SK-N-SH (cell line): Measurements from ENCODE around the gene BEST1. TPM values are rescaled to one million over a fixed set of nuclear protein-coding genes. Genes with fewer than 3 reads are reported as not detected.
A peak's percentile ranks its signal among the peaks of the same experiment; 100 is the strongest.

ENCODE experiments used
- CTCF ChIA-PET: fragments of 300-600, 350-600 bp; formaldehyde crosslinking; extraction: SDS; loops from one replicate; lab custom pipeline; 2021; lab: Yijun Ruan, JAX
- POLR2A ChIA-PET: fragments of 350-600 bp; sonication (Branson Sonifier 250); formaldehyde crosslinking; extraction: SDS; loops from one replicate; lab custom pipeline; 2020; ENCODE audit warnings: antibody characterized with exemption, inconsistent platforms; lab: Yijun Ruan, JAX
- DNase-seq: peaks from one replicate; pipeline ENCODE4 v3.0.0; 2012
- H2AFZ ChIP-seq: fragments of 200-600 bp; sonication (generic); 2 replicates; pipeline ENCODE4 v1.8.1; 2016; ENCODE audit warnings: antibody characterized with exemption, mild to moderate bottlenecking, low read depth
- H3F3A ChIP-seq: fragments of 200-600 bp; sonication (generic); replicated peaks from 2 replicates; pipeline ENCODE3; 2016; ENCODE audit warnings: antibody characterized with exemption, mild to moderate bottlenecking; ENCODE audit not compliant: insufficient read depth
- H3K27ac ChIP-seq, 2 experiments: fragments of 200-500 bp in 1 of 2; fragments of 200-600 bp in 1 of 2; sonication (Bioruptor generic) in 1 of 2; sonication (generic), shearing (Covaris generic) in 1 of 2; 2 replicates each; pipeline versions ENCODE4 v1.5.1 to v1.6.1; 2014 to 2016; ENCODE audit warnings: low read depth in 2 of 2, inconsistent platforms in 1 of 2, low read length in 1 of 2, mild to moderate bottlenecking in 1 of 2, mixed read lengths in 1 of 2
- H3K27me3 ChIP-seq: fragments of 200-600 bp; sonication (generic), shearing (Covaris generic); 2 replicates; pipeline ENCODE4 v1.6.1; 2016; ENCODE audit warnings: mixed run types; ENCODE audit not compliant: insufficient read depth
- H3K36me3 ChIP-seq, 2 experiments: fragments of 200-500 bp in 1 of 2; fragments of 200-600 bp in 1 of 2; sonication (Bioruptor generic) in 1 of 2; sonication (generic) in 1 of 2; replicated peaks in 1 of 2; 2 replicates each; pipeline versions ENCODE3 to v1.5.1; 2014 to 2016; ENCODE audit warnings: low read length in 1 of 2, mild to moderate bottlenecking in 1 of 2; ENCODE audit not compliant: insufficient read depth in 2 of 2, control insufficient read depth in 1 of 2
- H3K4me1 ChIP-seq, 2 experiments: fragments of 200-500 bp in 1 of 2; fragments of 200-600 bp in 1 of 2; sonication (Bioruptor generic) in 1 of 2; sonication (generic), shearing (Covaris generic) in 1 of 2; 2 replicates each; pipeline versions ENCODE4 v1.5.1 to v1.6.1; 2014 to 2016; ENCODE audit warnings: low read depth in 1 of 2, low read length in 1 of 2, mixed run types in 1 of 2; ENCODE audit not compliant: insufficient read depth in 2 of 2, control insufficient read depth in 1 of 2
- H3K4me2 ChIP-seq: fragments of 200-600 bp; sonication (generic), shearing (Covaris generic); 2 replicates; pipeline ENCODE4 v1.6.1; 2017; ENCODE audit warnings: mixed run types
- H3K4me3 ChIP-seq, 2 experiments: fragments of 200-500 bp in 1 of 2; fragments of 200-600 bp in 1 of 2; sonication (Bioruptor generic) in 1 of 2; sonication (generic), shearing (Covaris generic) in 1 of 2; 2 replicates each; pipeline versions ENCODE4 v1.5.1 to v1.8.1; 2014 to 2016; ENCODE audit warnings: low read depth in 2 of 2, inconsistent platforms in 1 of 2, low read length in 1 of 2, mild to moderate bottlenecking in 1 of 2, mixed read lengths in 1 of 2, moderate library complexity in 1 of 2
- H3K79me2 ChIP-seq: fragments of 200-600 bp; sonication (generic); 2 replicates; pipeline ENCODE4 v1.8.1; 2017; ENCODE audit warnings: mild to moderate bottlenecking; ENCODE audit not compliant: insufficient read depth
- H3K9ac ChIP-seq: fragments of 200-600 bp; sonication (generic); 2 replicates; pipeline ENCODE4 v1.6.1; 2017; ENCODE audit warnings: mixed run types
- H3K9me2 ChIP-seq: fragments of 200-600 bp; sonication (generic); 2 replicates; pipeline ENCODE4 v1.6.1; 2017; ENCODE audit warnings: mixed run types
- H3K9me3 ChIP-seq: fragments of 200-600 bp; sonication (generic); 2 replicates; pipeline ENCODE4 v1.6.1; 2017; ENCODE audit warnings: mixed run types, mild to moderate bottlenecking, moderate library complexity
- H4K20me1 ChIP-seq: fragments of 200-600 bp; sonication (generic); 2 replicates; pipeline ENCODE4 v1.6.1; 2017; ENCODE audit warnings: mild to moderate bottlenecking, mixed run types; ENCODE audit not compliant: insufficient read depth
- EZH2phosphoT487 ChIP-seq: fragments of 200-600 bp; sonication (generic); IDR thresholded peaks from 2 replicates; pipeline ENCODE4 v1.6.1; 2017; ENCODE audit warnings: low read depth, mixed run types, mild to moderate bottlenecking, antibody characterized with exemption, moderate library complexity, borderline replicate concordance
- FOXM1 ChIP-seq: IDR thresholded peaks from 2 replicates; pipeline ENCODE4 v1.4.0; 2012; ENCODE audit warnings: low read depth, mild to moderate bottlenecking
- GATA2 ChIP-seq: sonication (generic); formaldehyde crosslinking; IDR thresholded peaks from 2 replicates; pipeline ENCODE4 v1.5.0; 2020; ENCODE audit warnings: mild to moderate bottlenecking, missing genetic modification reagents
- IRF3 ChIP-seq: fragments of 150-350 bp; IDR thresholded peaks from 2 replicates; pipeline ENCODE4 v1.6.1; 2016; ENCODE audit warnings: mild to moderate bottlenecking, low read depth, low read length
- JUND ChIP-seq: IDR thresholded peaks from 2 replicates; pipeline ENCODE4 v1.4.0; 2012
- POLR2AphosphoS5 ChIP-seq: IDR thresholded peaks from 2 replicates; pipeline ENCODE4 v1.6.1; 2012; ENCODE audit warnings: low read depth, low read length
- RAD21 ChIP-seq: IDR thresholded peaks from 2 replicates; pipeline ENCODE4 v1.6.1; 2012; ENCODE audit warnings: mild to moderate bottlenecking, low read length
- RXRA ChIP-seq: IDR thresholded peaks from 2 replicates; pipeline ENCODE4 v1.4.0; 2012; ENCODE audit warnings: low read depth, mild to moderate bottlenecking, borderline replicate concordance
- SIN3A ChIP-seq: IDR thresholded peaks from 2 replicates; pipeline ENCODE4 v1.6.1; 2012; ENCODE audit warnings: low read depth, mild to moderate bottlenecking, low read length, moderate library complexity, borderline replicate concordance
- TAF1 ChIP-seq: IDR thresholded peaks from 2 replicates; pipeline ENCODE4 v1.6.1; 2012; ENCODE audit warnings: low read depth, mild to moderate bottlenecking, low read length, moderate library complexity, borderline replicate concordance
- WGBS: methylation state at CpG from one replicate; pipeline ENCODE4 v1.1.6; 2017; ENCODE audit warnings: low lambda C conversion rate; 5-methylcytosine and 5-hydroxymethylcytosine counted together
- polyA plus RNA-seq, 3 experiments: library from polyadenylated mRNA; depleted of rRNA; stranded (reverse); fragments of >200 nt; gene quantifications; 2 replicates each; pipeline ENCODE4 v1.2.3, GENCODE V29; 2012
- TF ChIP-seq, protein P1 (sequence below): fragments of 200-600 bp; sonication (generic); IDR thresholded peaks from 2 replicates; pipeline ENCODE4 v1.6.1; 2017; ENCODE audit warnings: antibody characterized with exemption, mild to moderate bottlenecking, moderate library complexity

Gene BEST1
- polyA plus RNA-seq, 1 of the 3 experiments (the other 2 are of a cell fraction) = 0.30 TPM

DNA sequence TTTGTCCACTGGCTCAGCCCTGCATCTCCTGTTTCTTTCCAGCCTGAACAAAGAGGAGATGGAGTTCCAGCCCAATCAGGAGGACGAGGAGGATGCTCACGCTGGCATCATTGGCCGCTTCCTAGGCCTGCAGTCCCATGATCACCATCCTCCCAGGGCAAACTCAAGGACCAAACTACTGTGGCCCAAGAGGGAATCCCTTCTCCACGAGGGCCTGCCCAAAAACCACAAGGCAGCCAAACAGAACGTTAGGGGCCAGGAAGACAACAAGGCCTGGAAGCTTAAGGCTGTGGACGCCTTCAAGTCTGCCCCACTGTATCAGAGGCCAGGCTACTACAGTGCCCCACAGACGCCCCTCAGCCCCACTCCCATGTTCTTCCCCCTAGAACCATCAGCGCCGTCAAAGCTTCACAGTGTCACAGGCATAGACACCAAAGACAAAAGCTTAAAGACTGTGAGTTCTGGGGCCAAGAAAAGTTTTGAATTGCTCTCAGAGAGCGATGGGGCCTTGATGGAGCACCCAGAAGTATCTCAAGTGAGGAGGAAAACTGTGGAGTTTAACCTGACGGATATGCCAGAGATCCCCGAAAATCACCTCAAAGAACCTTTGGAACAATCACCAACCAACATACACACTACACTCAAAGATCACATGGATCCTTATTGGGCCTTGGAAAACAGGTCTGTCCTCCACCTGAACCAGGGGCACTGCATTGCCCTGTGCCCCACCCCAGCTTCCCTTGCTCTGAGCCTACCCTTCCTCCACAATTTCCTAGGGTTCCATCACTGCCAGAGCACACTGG is 12.3 kb downstream of the BEST1 start:
- Histone ChIP-seq H3K9me2 (no peaks in the 10 kb centered on the region), H3K9me3 (no peaks in the 10 kb centered on the region), H4K20me1 (peaks cover 44% of the 10 kb centered on the region), H3K4me3 (no peak overlapping the region), H3K4me1 (peaks cover 14 to 15% of the 10 kb centered on the region in 2 experiments), H2AFZ (no peak overlapping the region), H3K79me2 (peaks cover 32% of the 10 kb centered on the region), H3K4me2 (no peak overlapping the region), H3K9ac (no peak overlapping the region), H3F3A (peaks cover 38% of the 10 kb centered on the region), H3K36me3 (peaks cover 31 to 34% of the 10 kb centered on the region in 2 experiments), H3K27ac (peak overlapping the region in 1 of 2 experiments; percentile 13; a peak in 1 of 4 replicates), H3K27me3 (no peaks in the 10 kb centered on the region)
- no peak for DNase-seq
- 79% methylated on average over 12 of the region's 12 CpGs for WGBS
- POLR2A ChIA-PET = interaction anchor here (0.6 to 3.0 kb wide), 5 partner anchors 12 to 120 kb away, joined by 3 to 18 read pairs (median 3); partner anchors contain the start of gene BEST1
- CTCF ChIA-PET = interaction anchor here (1.4 to 11.7 kb wide), 6 partner anchors 12 to 146 kb away, joined by 4 to 64 read pairs (median 12); partner anchors contain the start of gene BEST1
- no peak for TF ChIP-seq TAF1
- TF ChIP-seq RXRA = no peak
- no peak for TF ChIP-seq GATA2 (CRISPR knock-in tag)
- TF ChIP-seq JUND = no peak
- TF ChIP-seq RAD21 = no peak
- no peak for TF ChIP-seq IRF3
- 0 out of 2 replicates have a peak, but pooled peaks have one; percentile 10 for TF ChIP-seq SIN3A
- no peak for TF ChIP-seq EZH2phosphoT487
- no peak for TF ChIP-seq FOXM1
- TF ChIP-seq POLR2AphosphoS5 = 0 out of 2 replicates have a peak, but pooled peaks have one; percentile 47

DNA sequence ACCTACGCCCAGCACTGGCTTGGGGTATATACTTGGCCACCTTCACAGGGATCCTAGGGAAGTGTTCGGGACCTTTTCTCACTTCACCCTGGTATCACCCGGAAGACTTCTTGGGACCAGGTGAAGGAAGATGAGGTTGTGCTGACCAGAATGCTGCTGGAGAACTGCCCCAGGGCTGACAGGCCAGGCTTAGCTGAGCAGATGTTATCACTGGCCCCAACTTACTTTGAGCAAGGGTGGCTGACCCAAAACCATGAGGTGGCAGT is 12.8 kb downstream of the BEST1 start:
- H3K27ac ChIP-seq = peak overlapping the region in 1 of 2 experiments; percentile 13; a peak in 1 of 4 replicates
- H3K27me3 ChIP-seq = no peaks in the 10 kb centered on the region
- ChIA-PET POLR2A (interaction anchor here (0.6 to 3.0 kb wide), 5 partner anchors 12 to 119 kb away, joined by 3 to 18 read pairs (median 3); partner anchors contain the start of gene BEST1), CTCF (interaction anchor here (1.4 to 11.7 kb wide), 4 partner anchors 16 to 145 kb away, joined by 4 to 64 read pairs (median 31); no protein-coding TSS in a partner anchor)
- H3K4me2 ChIP-seq = no peak overlapping the region
- H3K79me2 ChIP-seq = peaks cover 32% of the 10 kb centered on the region
- no peak overlapping the region for H3K4me3 ChIP-seq
- no peak overlapping the region for H3K9ac ChIP-seq
- H3F3A ChIP-seq = peaks cover 38% of the 10 kb centered on the region
- peaks cover 14 to 16% of the 10 kb centered on the region in 2 experiments for H3K4me1 ChIP-seq
- TF ChIP-seq SIN3A (peak; percentile 58; the same call in 1 of the 2 replicates), JUND (peak; percentile 34)
- TF ChIP-seq, protein P1, sequence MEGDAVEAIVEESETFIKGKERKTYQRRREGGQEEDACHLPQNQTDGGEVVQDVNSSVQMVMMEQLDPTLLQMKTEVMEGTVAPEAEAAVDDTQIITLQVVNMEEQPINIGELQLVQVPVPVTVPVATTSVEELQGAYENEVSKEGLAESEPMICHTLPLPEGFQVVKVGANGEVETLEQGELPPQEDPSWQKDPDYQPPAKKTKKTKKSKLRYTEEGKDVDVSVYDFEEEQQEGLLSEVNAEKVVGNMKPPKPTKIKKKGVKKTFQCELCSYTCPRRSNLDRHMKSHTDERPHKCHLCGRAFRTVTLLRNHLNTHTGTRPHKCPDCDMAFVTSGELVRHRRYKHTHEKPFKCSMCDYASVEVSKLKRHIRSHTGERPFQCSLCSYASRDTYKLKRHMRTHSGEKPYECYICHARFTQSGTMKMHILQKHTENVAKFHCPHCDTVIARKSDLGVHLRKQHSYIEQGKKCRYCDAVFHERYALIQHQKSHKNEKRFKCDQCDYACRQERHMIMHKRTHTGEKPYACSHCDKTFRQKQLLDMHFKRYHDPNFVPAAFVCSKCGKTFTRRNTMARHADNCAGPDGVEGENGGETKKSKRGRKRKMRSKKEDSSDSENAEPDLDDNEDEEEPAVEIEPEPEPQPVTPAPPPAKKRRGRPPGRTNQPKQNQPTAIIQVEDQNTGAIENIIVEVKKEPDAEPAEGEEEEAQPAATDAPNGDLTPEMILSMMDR = no peak
- H3K9me3 ChIP-seq = no peaks in the 10 kb centered on the region
- peaks cover 31 to 34% of the 10 kb centered on the region in 2 experiments for H3K36me3 ChIP-seq
- DNase-seq = no peak
- H4K20me1 ChIP-seq = peaks cover 44% of the 10 kb centered on the region
- H3K9me2 ChIP-seq = no peaks in the 10 kb centered on the region
- 87% methylated on average over 3 of the region's 3 CpGs for WGBS
- no peak overlapping the region for H2AFZ ChIP-seq
